MG63 (cell line): ENCODE measurements around the gene RASGRP4. TPM values are rescaled to one million over a fixed set of nuclear protein-coding genes. Genes with fewer than 3 reads are reported as not detected.
"Not testable (repeated sequence)": the region's sequence is repeated elsewhere in the genome, so short reads cannot be mapped to it uniquely, and the experiment has no call there.

Experiments used
- DNase-seq: peaks from one replicate; pipeline ENCODE4 v3.0.0-alpha.2; 2020
- H3K27me3 ChIP-seq: fragments of 250-450 bp; sonication (Bioruptor Pico); 2 replicates; pipeline ENCODE4 v1.5.1; 2020; ENCODE audit warnings: mild to moderate bottlenecking, moderate library complexity
- H3K36me3 ChIP-seq: fragments of 250-450 bp; sonication (Bioruptor Pico); 2 replicates; pipeline ENCODE4 v1.5.1; 2020; ENCODE audit warnings: mild to moderate bottlenecking, moderate library complexity
- H3K4me3 ChIP-seq: fragments of 250-450 bp; sonication (Bioruptor Pico); 2 replicates; pipeline ENCODE4 v1.5.1; 2020; ENCODE audit warnings: mild to moderate bottlenecking, moderate library complexity
- H3K9me3 ChIP-seq: fragments of 250-450 bp; sonication (Bioruptor Pico); 2 replicates; pipeline ENCODE4 v1.5.1; 2020; ENCODE audit warnings: mild to moderate bottlenecking, moderate library complexity
- total RNA-seq: library from RNA; depleted of rRNA; stranded (reverse); fragments of >200 nt; shearing (Covaris generic); gene quantifications from 2 replicates; pipeline ENCODE4 v1.2.3, GENCODE V29; 2014; ENCODE audit warnings: low replicate concordance; rRNA removed

The RASGRP4 gene
- total RNA-seq, 1 experiment from 2014 or later, result not detected

GRCh38 chr19:38373907-38374331, 52.1 kb downstream of the RASGRP4 start:
- Histone ChIP-seq H3K36me3 (peaks cover 38% of the 10 kb centered on the region), H3K9me3 (no peaks in the 10 kb centered on the region), H3K27me3 (no peaks in the 10 kb centered on the region), H3K4me3 (peak overlapping the region; percentile 97)
- no peak for DNase-seq

DNA sequence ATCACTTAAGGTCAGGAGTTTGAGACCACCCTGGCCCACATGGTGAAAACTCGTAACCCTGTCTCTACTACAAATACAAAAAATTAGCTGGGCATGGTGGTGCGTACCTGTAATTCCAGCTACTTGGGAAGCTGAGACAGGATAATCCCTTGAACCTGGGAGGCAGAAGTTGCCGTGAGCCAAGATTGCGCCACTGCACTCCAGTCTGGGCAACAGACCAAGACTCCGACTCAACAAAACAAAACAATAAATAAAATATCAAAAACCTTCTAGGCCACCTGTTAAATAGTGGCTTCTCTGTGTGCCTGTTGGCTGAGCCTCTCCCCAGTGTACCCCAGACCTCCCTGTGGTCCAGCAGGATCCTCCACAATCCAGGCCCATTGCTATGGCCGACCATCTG, 54.9 kb downstream of the RASGRP4 start:
- Histone ChIP-seq H3K36me3 (peaks cover 12% of the 10 kb centered on the region), H3K27me3 (no peaks in the 10 kb centered on the region), H3K4me3 (no peak overlapping the region), H3K9me3 (no peaks in the 10 kb centered on the region)
- no peak for DNase-seq

DNA sequence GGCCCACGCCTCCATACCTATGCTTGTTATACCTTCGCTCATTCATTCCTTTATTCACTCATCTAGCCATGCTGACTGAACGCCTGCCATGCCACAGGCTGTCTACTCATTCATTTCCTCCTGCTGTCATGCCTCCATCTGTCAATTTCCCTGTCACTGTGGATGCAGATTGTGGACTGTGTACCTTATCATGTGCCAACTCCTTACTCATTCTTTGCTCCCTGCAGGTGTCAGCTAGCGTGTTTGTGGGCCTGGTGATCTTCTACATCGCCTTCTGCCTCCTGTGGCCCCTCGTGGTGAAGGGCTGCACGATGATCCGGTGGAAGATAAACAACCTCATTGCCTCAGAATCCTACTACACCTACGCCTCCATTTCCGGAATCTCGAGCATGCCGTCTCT, 55.7 kb downstream of the RASGRP4 start:
- no peaks in the 10 kb centered on the region for H3K9me3 ChIP-seq
- no peaks in the 10 kb centered on the region for H3K27me3 ChIP-seq
- no peak overlapping the region for H3K4me3 ChIP-seq
- peaks cover 4% of the 10 kb centered on the region for H3K36me3 ChIP-seq
- DNase-seq, result no peak

DNA sequence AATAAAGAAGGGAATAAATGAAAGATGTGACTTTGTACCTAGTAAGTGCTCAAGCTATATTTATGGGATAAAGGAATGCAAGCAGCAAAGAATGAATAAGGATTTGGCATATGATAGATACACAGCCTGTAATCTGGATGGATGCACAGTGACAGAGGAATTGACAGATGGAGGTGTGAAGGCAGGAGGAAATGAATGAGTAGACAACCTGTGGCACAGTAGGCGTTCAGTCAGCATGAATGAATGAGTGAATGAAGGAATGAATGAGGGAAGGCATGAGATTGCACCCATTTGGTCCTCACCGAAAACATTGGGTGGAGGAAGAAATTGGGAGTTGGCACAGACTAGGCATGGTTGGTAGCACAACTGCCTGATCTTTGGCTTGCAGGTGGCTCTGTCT, 56.4 kb downstream of the RASGRP4 start:
- H3K27me3 ChIP-seq, result peaks cover 2% of the 10 kb centered on the region; the same call in 1 of the 2 replicates
- H3K9me3 ChIP-seq, result no peaks in the 10 kb centered on the region
- no peaks in the 10 kb centered on the region for H3K36me3 ChIP-seq
- H3K4me3 ChIP-seq, result no peak overlapping the region
- no peak for DNase-seq

- no peak overlapping the region for H3K4me3 ChIP-seq
- no peaks in the 10 kb centered on the region for H3K9me3 ChIP-seq
- H3K27me3 ChIP-seq, result peaks cover 2% of the 10 kb centered on the region; the same call in 1 of the 2 replicates
- DNase-seq, result no peak
- no peaks in the 10 kb centered on the region for H3K36me3 ChIP-seq
Observed at GRCh38 chr19:38367041-38367440, 59.0 kb downstream of the RASGRP4 start.

- Histone ChIP-seq H3K27me3 (peaks cover 31% of the 10 kb centered on the region), H3K4me3 (peak overlapping the region; percentile 57)
- not testable (repeated sequence) for H3K9me3 ChIP-seq, H3K36me3 ChIP-seq, DNase-seq
Observed at GRCh38 chr19:38362946-38363688, 62.9 kb downstream of the RASGRP4 start.

DNA sequence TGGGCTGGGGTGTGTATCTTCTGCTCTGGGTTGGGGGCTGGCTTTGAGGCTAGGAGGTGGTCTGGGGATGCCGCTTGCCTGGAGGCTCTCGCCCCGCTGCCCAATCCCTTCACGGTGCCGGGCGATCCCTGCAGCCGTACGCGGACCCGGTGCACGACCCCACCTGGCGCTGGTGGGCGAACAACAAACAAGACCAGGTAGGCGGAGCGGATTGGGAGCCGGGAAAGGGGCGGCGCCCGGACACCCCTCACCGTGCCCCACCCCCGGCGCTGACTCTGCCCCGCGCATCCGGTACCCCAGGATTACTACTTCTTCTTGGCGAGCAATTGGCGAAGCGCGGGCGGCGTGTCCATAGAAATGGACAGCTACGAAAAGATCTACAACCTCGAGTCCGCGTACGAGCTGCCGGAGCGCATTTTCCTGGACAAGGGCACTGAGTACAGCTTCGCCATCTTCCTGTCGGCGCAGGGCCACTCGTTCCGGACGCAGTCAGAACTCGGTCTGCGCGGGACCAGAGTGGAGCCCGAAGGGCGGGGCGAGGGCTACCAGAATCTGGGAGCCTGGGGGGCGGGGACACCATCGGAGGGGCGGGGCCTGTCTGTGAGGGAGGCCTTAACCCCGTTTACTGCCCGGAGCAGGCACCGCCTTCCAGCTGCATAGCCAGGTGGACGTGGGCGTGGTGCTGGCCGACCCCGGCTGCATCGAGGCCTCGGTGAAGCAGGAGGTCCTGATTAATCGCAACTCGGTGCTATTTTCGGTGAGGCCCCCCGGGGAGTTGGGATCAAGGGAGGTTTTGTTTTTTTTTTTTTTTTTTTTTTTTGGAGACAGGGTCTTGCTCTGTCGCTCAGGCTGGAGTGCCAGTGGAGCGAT, 63.7 kb downstream of the RASGRP4 start:
- peak overlapping the region; percentile 57 for H3K4me3 ChIP-seq
- H3K36me3 ChIP-seq, result no peaks in the 10 kb centered on the region
- peaks cover 31% of the 10 kb centered on the region for H3K27me3 ChIP-seq
- no peaks in the 10 kb centered on the region for H3K9me3 ChIP-seq
- DNase-seq, result peak; percentile 88

DNA sequence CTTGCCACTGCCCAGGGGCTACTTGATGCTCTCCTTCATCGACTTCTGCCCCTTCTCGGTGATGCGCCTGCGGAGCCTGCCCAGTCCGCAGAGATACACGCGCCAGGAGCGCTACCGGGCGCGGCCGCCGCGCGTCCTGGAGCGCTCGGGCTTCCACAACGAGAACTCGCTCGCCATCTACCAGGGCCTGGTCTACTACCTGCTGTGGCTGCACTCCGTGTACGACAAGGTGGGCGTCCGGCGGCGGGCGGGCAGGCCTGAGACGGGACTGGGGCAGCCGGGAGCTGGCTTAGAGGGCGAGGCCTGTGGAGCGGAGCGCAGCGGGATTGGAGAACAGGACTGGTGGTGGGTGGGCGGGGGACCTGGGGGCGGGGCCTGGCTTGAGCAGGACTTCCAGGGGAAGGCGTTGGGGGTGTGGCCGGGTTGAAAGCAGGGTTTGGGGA, 64.4 kb downstream of the RASGRP4 start:
- peak; percentile 83 for DNase-seq
- no peaks in the 10 kb centered on the region for H3K36me3 ChIP-seq
- H3K9me3 ChIP-seq, result no peaks in the 10 kb centered on the region

GRCh38 chr19:38360839-38361631, 65.0 kb downstream of the RASGRP4 start:
- DNase-seq, result no peak

More for the DNA sequence above, 64.4 kb downstream of the RASGRP4 start:
- Histone ChIP-seq H3K27me3 (peaks cover 35% of the 10 kb centered on the region), H3K4me3 (peak overlapping the region; percentile 57)

DNA sequence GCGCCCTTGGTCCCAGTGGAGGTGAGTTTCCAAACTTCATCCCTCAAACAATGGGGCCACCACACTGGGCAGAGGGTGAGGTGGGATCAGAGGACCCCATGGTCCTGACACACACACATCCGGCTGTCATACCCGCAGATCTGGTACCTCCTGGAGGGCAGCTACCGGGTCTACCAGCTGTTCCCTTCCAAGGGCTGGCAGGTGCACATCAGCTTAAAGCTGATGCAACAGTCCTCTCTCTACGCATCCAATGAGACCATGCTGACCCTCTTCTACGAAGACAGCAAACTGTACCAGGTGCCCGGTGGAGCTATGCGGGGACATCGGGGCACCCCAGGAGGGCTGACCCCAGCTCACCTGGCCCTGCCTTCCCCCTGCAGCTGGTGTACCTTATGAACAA, 65.7 kb downstream of the RASGRP4 start:
- no peak overlapping the region for H3K4me3 ChIP-seq
- peaks cover 40% of the 10 kb centered on the region for H3K27me3 ChIP-seq
- no peaks in the 10 kb centered on the region for H3K36me3 ChIP-seq
- DNase-seq, result no peak
- H3K9me3 ChIP-seq, result no peaks in the 10 kb centered on the region

More at GRCh38 chr19:38360839-38361631, 65.0 kb downstream of the RASGRP4 start:
- peak overlapping the region; percentile 57 for H3K4me3 ChIP-seq
- peaks cover 39% of the 10 kb centered on the region for H3K27me3 ChIP-seq
- no peaks in the 10 kb centered on the region for H3K36me3 ChIP-seq
- H3K9me3 ChIP-seq, result no peaks in the 10 kb centered on the region

DNA sequence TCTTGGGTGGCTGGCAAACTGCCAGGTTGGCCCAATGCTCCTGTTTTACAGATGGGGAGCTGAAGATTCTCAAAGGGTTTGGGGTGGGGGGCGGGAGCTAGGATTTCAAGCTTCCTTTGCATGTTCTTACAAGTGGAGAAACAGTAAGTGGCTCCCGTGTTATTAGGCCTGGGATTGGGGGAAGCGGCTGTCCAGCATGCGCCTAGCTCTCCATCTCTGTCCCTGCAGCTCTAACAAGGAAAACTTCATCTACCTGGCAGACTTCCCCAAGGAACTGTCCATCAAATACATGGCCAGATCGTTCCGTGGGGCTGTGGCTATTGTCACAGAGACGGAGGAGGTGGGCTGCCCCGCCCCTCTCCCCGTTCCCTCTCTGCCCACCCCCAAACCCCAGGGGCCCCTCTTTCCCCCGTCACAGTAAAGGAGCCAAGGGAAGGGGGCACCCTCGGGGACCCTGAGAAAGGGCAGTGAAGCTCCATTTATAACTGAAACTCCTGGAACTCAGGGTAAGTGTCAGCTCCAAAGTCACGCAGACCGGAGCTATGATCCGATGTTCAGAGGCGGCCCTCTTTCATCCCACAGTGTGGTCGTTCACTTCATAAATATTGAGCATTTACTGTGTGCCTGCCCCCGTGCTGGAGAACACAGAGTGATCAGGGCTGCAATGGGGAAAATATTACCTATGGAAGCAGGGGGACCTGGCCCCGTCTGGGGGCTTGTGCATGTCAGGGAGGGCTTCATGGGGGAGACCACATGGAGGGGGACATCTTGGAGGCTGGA, 66.6 kb downstream of the RASGRP4 start:
- H3K27me3 ChIP-seq, result peaks cover 39% of the 10 kb centered on the region
- no peak overlapping the region for H3K4me3 ChIP-seq

More for the DNA sequence above, 66.6 kb downstream of the RASGRP4 start:
- DNase-seq, result no peak
- Histone ChIP-seq H3K9me3 (no peaks in the 10 kb centered on the region), H3K36me3 (no peaks in the 10 kb centered on the region)

Other genes with a start within 250 kb of the RASGRP4 start
- 6.9 and 7.0 TPM in 2 replicates for gene DPF1, start 202.0 kb downstream of the RASGRP4 start, total RNA-seq
- 1.0 TPM in 1 of 2 replicates, not detected in the other for gene PPP1R14A, start 169.8 kb downstream of the RASGRP4 start, total RNA-seq
- gene SPINT2, start 161.6 kb downstream of the RASGRP4 start, total RNA-seq, result 1.8 and 7.7 TPM in 2 replicates
- not detected in 2 replicates for gene C19orf33, start 122.0 kb downstream of the RASGRP4 start, total RNA-seq
- 192 and 294 TPM in 2 replicates for gene YIF1B, start 110.3 kb downstream of the RASGRP4 start, total RNA-seq
- gene KCNK6, start 106.4 kb downstream of the RASGRP4 start, total RNA-seq, result 6.6 and 9.7 TPM in 2 replicates
- gene CATSPERG, start 90.4 kb downstream of the RASGRP4 start, total RNA-seq, result 0.25 and 2.3 TPM in 2 replicates
- 509 and 658 TPM in 2 replicates for gene PSMD8, start 51.6 kb downstream of the RASGRP4 start, total RNA-seq
- not detected in 2 replicates for gene GGN, start 38.2 kb downstream of the RASGRP4 start, total RNA-seq
- 0.49 and 4.5 TPM in 2 replicates for gene SPRED3, start 37.5 kb downstream of the RASGRP4 start, total RNA-seq
- 12.7 and 15.3 TPM in 2 replicates for gene FAM98C, start 23.1 kb downstream of the RASGRP4 start, total RNA-seq
- not detected in 2 replicates for gene RYR1, start 7.5 kb upstream of the RASGRP4 start, total RNA-seq
- gene MAP4K1, start 191.7 kb upstream of the RASGRP4 start, total RNA-seq, result 0.30 TPM in 1 of 2 replicates, not detected in the other
- 252 and 669 TPM in 2 replicates for gene EIF3K, start 193.0 kb upstream of the RASGRP4 start, total RNA-seq
- 476 and 621 TPM in 2 replicates for gene ACTN4, start 221.4 kb upstream of the RASGRP4 start, total RNA-seq